DOHH2 (cell line): Measurements from ENCODE around the gene CHST10.

Experiments
- H3F3A ChIP-seq: fragments of 200-600 bp; sonication (generic), shearing (Covaris generic); 2 replicates; pipeline ENCODE4 v1.6.0; 2016; ENCODE audit warnings: antibody characterized with exemption, mild to moderate bottlenecking; ENCODE audit not compliant: control insufficient read depth, insufficient read depth
- H3K27ac ChIP-seq: fragments of 200-600 bp; sonication (generic); 2 replicates; pipeline ENCODE4 v1.5.1; 2014; ENCODE audit warnings: low read depth, mild to moderate bottlenecking, low read length, moderate library complexity
- H3K27me3 ChIP-seq: fragments of 200-600 bp; sonication (generic); 2 replicates; pipeline ENCODE4 v1.6.1; 2014; ENCODE audit warnings: mild to moderate bottlenecking, low read length, mixed read lengths; ENCODE audit not compliant: control insufficient read depth
- H3K36me3 ChIP-seq: fragments of 200-600 bp; sonication (generic); 2 replicates; pipeline ENCODE4 v1.6.1; 2014; ENCODE audit warnings: mild to moderate bottlenecking, low read length, moderate library complexity, mixed read lengths; ENCODE audit not compliant: control insufficient read depth
- H3K4me1 ChIP-seq: fragments of 200-600 bp; sonication (generic); 2 replicates; pipeline ENCODE4 v1.6.1; 2014; ENCODE audit warnings: mild to moderate bottlenecking, low read length, mixed read lengths; ENCODE audit not compliant: control insufficient read depth
- H3K4me2 ChIP-seq: fragments of 200-600 bp; sonication (generic); 2 replicates; pipeline ENCODE4 v1.6.0; 2014; ENCODE audit warnings: mild to moderate bottlenecking, low read length, moderate library complexity
- H3K4me3 ChIP-seq: fragments of 200-600 bp; sonication (generic); 2 replicates; pipeline ENCODE4 v1.5.1; 2014; ENCODE audit warnings: mild to moderate bottlenecking, low read length, mixed read lengths
- H3K79me2 ChIP-seq: fragments of 200-600 bp; sonication (generic); 2 replicates; pipeline ENCODE4 v1.6.1; 2014; ENCODE audit warnings: mild to moderate bottlenecking, low read length, mixed read lengths; ENCODE audit not compliant: control insufficient read depth
- H3K9me2 ChIP-seq: fragments of 200-600 bp; sonication (generic); replicated peaks from 2 replicates; pipeline ENCODE4 v1.6.1; 2014; ENCODE audit warnings: mild to moderate bottlenecking, low read length, mixed read lengths; ENCODE audit not compliant: control insufficient read depth
- H3K9me3 ChIP-seq: fragments of 200-600 bp; sonication (generic); 2 replicates; pipeline ENCODE4 v1.6.1; 2014; ENCODE audit warnings: antibody characterized with exemption, low read length, mixed read lengths; ENCODE audit not compliant: control insufficient read depth, insufficient read depth
- H4K20me1 ChIP-seq: fragments of 200-600 bp; sonication (generic); 2 replicates; pipeline ENCODE4 v1.6.0; 2014; ENCODE audit warnings: low read depth, mild to moderate bottlenecking, antibody characterized with exemption, low read length, moderate library complexity; ENCODE audit not compliant: control insufficient read depth, insufficient read depth
- CTCF ChIP-seq: fragments of 200-600 bp; sonication (generic); IDR thresholded peaks from one replicate; pipeline ENCODE4 v1.5.1; 2014; ENCODE audit warnings: antibody characterized with exemption, mild to moderate bottlenecking, low read depth, low read length; ENCODE audit not compliant: poor library complexity, severe bottlenecking
- EZH2phosphoT487 ChIP-seq: fragments of 200-600 bp; sonication (generic); IDR thresholded peaks from 2 replicates; pipeline ENCODE4 v1.6.1; 2017; ENCODE audit warnings: borderline replicate concordance, mild to moderate bottlenecking, antibody characterized with exemption, low read length, moderate library complexity, mixed read lengths

Gene CHST10

GRCh38 chr2:100437751-100438150 lies 20.3 kb upstream of the CHST10 start:
- TF ChIP-seq CTCF (no peak), EZH2phosphoT487 (no peak)
- Histone ChIP-seq H3F3A (no peaks in the 10 kb centered on the region), H4K20me1 (no peaks in the 10 kb centered on the region), H3K4me2 (no peak overlapping the region), H3K27me3 (peaks cover 27% of the 10 kb centered on the region), H3K4me3 (no peak overlapping the region), H3K79me2 (no peaks in the 10 kb centered on the region), H3K36me3 (no peaks in the 10 kb centered on the region), H3K9me3 (no peaks in the 10 kb centered on the region), H3K4me1 (no peaks in the 10 kb centered on the region), H3K27ac (no peak overlapping the region), H3K9me2 (no peaks in the 10 kb centered on the region)

GRCh38 chr2:100429726-100430125 lies 12.3 kb upstream of the CHST10 start:
- no peaks in the 10 kb centered on the region for H3K9me2 ChIP-seq
- no peaks in the 10 kb centered on the region for H4K20me1 ChIP-seq
- peaks cover 14% of the 10 kb centered on the region for H3K27me3 ChIP-seq
- H3K36me3 ChIP-seq: no peaks in the 10 kb centered on the region
- H3F3A ChIP-seq: no peaks in the 10 kb centered on the region
- no peaks in the 10 kb centered on the region; the same call in 1 of the 2 replicates for H3K4me1 ChIP-seq
- peaks cover 7% of the 10 kb centered on the region for H3K9me3 ChIP-seq
- no peak overlapping the region for H3K4me2 ChIP-seq
- no peak overlapping the region for H3K4me3 ChIP-seq
- TF ChIP-seq CTCF (no peak), EZH2phosphoT487 (no peak)
- no peak overlapping the region for H3K27ac ChIP-seq
- no peaks in the 10 kb centered on the region for H3K79me2 ChIP-seq

- Histone ChIP-seq H3K9me2 (no peaks in the 10 kb centered on the region), H3K4me2 (peak overlapping the region; percentile 19; the same call in 1 of the 2 replicates)
- TF ChIP-seq CTCF: peak; percentile 65
- no peak for TF ChIP-seq EZH2phosphoT487
Observed at GRCh38 chr2:100427627-100428258, 10.3 kb upstream of the CHST10 start.

More at GRCh38 chr2:100427627-100428258, 10.3 kb upstream of the CHST10 start:
- Histone ChIP-seq H3F3A (no peaks in the 10 kb centered on the region), H3K27me3 (peaks cover 5% of the 10 kb centered on the region), H3K4me3 (no peak overlapping the region), H3K9me3 (peaks cover 7% of the 10 kb centered on the region), H3K36me3 (no peaks in the 10 kb centered on the region), H4K20me1 (no peaks in the 10 kb centered on the region), H3K79me2 (no peaks in the 10 kb centered on the region), H3K27ac (no peak overlapping the region), H3K4me1 (no peaks in the 10 kb centered on the region; the same call in 1 of the 2 replicates)
